ENCODE data around the gene NPHS2. TPM values are rescaled to one million over a fixed set of nuclear protein-coding genes. Genes with fewer than 3 reads are reported as not detected.

The NPHS2 gene
- total RNA-seq, 2 experiments from 2014 or later: not detected

DNA sequence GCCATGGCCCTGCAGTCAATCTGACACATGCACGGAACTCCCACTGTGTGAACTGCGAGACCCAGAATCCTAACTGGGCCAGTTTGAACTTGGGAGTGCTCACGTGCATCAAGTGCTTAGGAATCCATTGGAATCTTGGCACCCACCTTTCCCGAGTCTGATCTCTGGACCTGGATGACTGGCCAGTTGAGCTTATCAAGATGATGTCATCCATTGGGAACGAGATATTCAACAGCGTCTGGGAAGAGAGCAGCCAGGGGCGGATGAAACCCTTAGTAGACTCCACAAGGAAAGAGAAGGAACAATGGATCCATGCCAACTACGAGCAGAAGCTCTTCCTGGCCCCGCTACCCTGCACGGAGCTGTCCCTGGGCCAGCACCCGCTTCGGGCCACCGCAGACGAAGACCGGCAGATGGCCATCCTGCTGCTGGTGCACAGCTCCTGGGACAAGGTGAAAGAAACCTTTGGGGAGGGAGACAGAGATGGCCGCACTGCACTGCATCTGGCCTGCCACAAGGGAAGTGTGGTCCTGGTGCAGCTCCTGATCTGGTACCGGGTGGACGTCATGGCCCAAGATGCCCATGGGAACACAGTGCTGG is 12.8 kb upstream of the NPHS2 start:
- DNase-seq (no peak), ATAC-seq (ENCODE audit: poor library complexity) (no peak)
- H3K9me3 ChIP-seq (ENCODE audit: control insufficient read depth in 1 of 2, insufficient read depth in 1 of 2, low read length in 2 of 2): peaks cover 0 to 22% of the 10 kb centered on the region in 2 experiments
- H3K36me3 Mint-ChIP-seq (ENCODE audit: low read depth): no peaks in the 10 kb centered on the region
- H3K9me3 Mint-ChIP-seq: no peaks in the 10 kb centered on the region
- H3K4me1 Mint-ChIP-seq (ENCODE audit: low read depth): no peaks in the 10 kb centered on the region
- H3K4me3 Mint-ChIP-seq: no peak overlapping the region
- no peak for TF ChIP-seq CTCF (IDR thresholded peaks at IDR 0.05)
- H3K27ac Mint-ChIP-seq: no peak overlapping the region
- intact Hi-C loops (cut with DNase I, micrococcal nuclease): no loop called here
- POLR2A ChIA-PET: no interaction called here
- H3K27ac ChIP-seq (ENCODE audit: low read depth in 1 of 2, low read length in 2 of 2): no peak overlapping the region
- no peaks in the 10 kb centered on the region for H3K36me3 ChIP-seq (ENCODE audit: insufficient read depth, low read length)
- H3K27me3 ChIP-seq (ENCODE audit: control insufficient read depth in 1 of 2, insufficient read depth in 2 of 2, low read length in 2 of 2): peaks cover 47 to 49% of the 10 kb centered on the region in 2 experiments
- H3K27me3 Mint-ChIP-seq: peaks cover 79% of the 10 kb centered on the region
- CTCF ChIA-PET: no interaction called here
- no peaks in the 10 kb centered on the region for H3K4me1 ChIP-seq (ENCODE audit: insufficient read depth, low read length)
- no peak overlapping the region for H3K4me3 ChIP-seq (ENCODE audit: low read length)

GRCh38 chr1:179587336-179587735 is 11.6 kb upstream of the NPHS2 start:
- Mint-ChIP-seq H3K27me3 (peaks cover 78% of the 10 kb centered on the region), H3K4me1 (ENCODE audit: low read depth) (no peaks in the 10 kb centered on the region), H3K4me3 (no peak overlapping the region), H3K9me3 (no peaks in the 10 kb centered on the region), H3K27ac (no peak overlapping the region), H3K36me3 (ENCODE audit: low read depth) (no peaks in the 10 kb centered on the region)
- no peak for DNase-seq
- ChIA-PET POLR2A (no interaction called here), CTCF (no interaction called here)
- Histone ChIP-seq H3K36me3 (ENCODE audit: insufficient read depth, low read length) (no peaks in the 10 kb centered on the region), H3K27ac (ENCODE audit: low read depth in 1 of 2, low read length in 2 of 2) (no peak overlapping the region), H3K4me3 (ENCODE audit: low read length) (no peak overlapping the region), H3K9me3 (ENCODE audit: control insufficient read depth in 1 of 2, insufficient read depth in 1 of 2, low read length in 2 of 2) (peaks cover 0 to 21% of the 10 kb centered on the region in 2 experiments), H3K27me3 (ENCODE audit: control insufficient read depth in 1 of 2, insufficient read depth in 2 of 2, low read length in 2 of 2) (peaks cover 45 to 46% of the 10 kb centered on the region in 2 experiments), H3K4me1 (ENCODE audit: insufficient read depth, low read length) (no peaks in the 10 kb centered on the region)
- ATAC-seq (ENCODE audit: poor library complexity): no peak
- no peak for TF ChIP-seq CTCF (IDR thresholded peaks at IDR 0.05)
- intact Hi-C loops (cut with DNase I, micrococcal nuclease): no loop called here

DNA sequence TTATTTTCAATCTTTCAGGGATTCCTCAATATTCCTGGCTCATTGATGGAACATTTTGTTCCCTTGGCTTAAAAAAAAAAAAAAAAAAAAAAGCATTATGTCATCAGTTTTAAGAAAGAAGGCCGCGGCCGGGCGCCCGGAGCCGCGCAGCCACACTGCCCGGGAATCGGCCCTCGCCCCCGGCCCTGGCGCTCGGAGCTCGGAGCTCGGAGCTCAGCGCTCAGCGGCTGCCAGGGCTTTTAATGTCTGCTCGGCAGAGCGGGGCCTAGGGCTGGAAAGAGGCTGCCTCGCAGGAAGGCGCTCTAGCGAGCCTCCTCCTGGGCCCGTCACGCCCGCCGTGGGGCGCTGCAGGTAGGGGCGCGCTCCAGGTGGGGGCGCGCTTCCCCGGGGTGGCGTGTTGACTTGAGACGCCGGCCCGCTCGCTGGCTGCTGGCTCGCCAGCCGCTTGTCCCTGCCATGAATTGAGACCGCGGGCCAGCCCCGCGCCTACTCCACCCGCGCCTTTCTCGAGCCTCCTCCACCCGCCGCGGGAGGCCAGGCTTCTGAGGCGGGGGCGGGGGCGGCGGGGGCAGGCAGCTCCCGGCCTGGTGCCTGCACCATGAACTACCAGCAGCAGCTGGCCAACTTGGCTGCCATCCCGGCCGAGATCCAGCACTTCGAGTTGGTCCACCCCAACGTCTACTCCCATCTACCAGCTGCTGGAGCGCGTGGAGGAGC is 10.5 kb upstream of the NPHS2 start:
- Mint-ChIP-seq H3K27ac (no peak overlapping the region), H3K36me3 (ENCODE audit: low read depth) (no peaks in the 10 kb centered on the region), H3K4me3 (no peak overlapping the region), H3K9me3 (no peaks in the 10 kb centered on the region), H3K27me3 (peaks cover 84% of the 10 kb centered on the region), H3K4me1 (ENCODE audit: low read depth) (no peaks in the 10 kb centered on the region)
- CTCF ChIA-PET: interaction anchor here (0.6 kb wide), 1 partner anchor 283 kb away, joined by 5 read pairs; no protein-coding TSS in a partner anchor
- Histone ChIP-seq H3K4me1 (ENCODE audit: insufficient read depth, low read length) (no peaks in the 10 kb centered on the region), H3K4me3 (ENCODE audit: low read length) (no peak overlapping the region), H3K36me3 (ENCODE audit: insufficient read depth, low read length) (no peaks in the 10 kb centered on the region), H3K27ac (ENCODE audit: low read depth in 1 of 2, low read length in 2 of 2) (no peak overlapping the region), H3K27me3 (ENCODE audit: control insufficient read depth in 1 of 2, insufficient read depth in 2 of 2, low read length in 2 of 2) (peaks cover 39 to 42% of the 10 kb centered on the region in 2 experiments), H3K9me3 (ENCODE audit: control insufficient read depth in 1 of 2, insufficient read depth in 1 of 2, low read length in 2 of 2) (peaks cover 0 to 10% of the 10 kb centered on the region in 2 experiments)
- TF ChIP-seq CTCF (IDR thresholded peaks at IDR 0.05): no peak
- POLR2A ChIA-PET: no interaction called here
- ATAC-seq (ENCODE audit: poor library complexity) (no peak), DNase-seq (no peak)
- intact Hi-C loops (cut with DNase I, micrococcal nuclease): no loop called here
